OCI-LY7 (cell line): ENCODE results near the gene IGFLR1. TPM values are rescaled to one million over a fixed set of nuclear protein-coding genes. Genes with fewer than 3 reads are reported as not detected.

ENCODE experiments used
- BruUV-seq: library from RNA; stranded (reverse); fragments of 400-500 nt; replicated peaks from 2 replicates; lab custom pipeline; 2021; lab: Mats Ljungman, UMichigan
- CTCF ChIA-PET: fragments of 300-600 bp; sonication (Branson Sonifier 250); formaldehyde crosslinking; loops from one replicate; lab custom pipeline; 2022; ENCODE audit warnings: antibody characterized with exemption; ENCODE audit not compliant: unreplicated experiment; lab: Charles Lee
- POLR2A ChIA-PET: fragments of 300-600 bp; sonication (Branson Sonifier 250); formaldehyde crosslinking; loops from one replicate; lab custom pipeline; 2022; ENCODE audit warnings: antibody characterized with exemption; lab: Charles Lee
- DNase-seq: peaks from one replicate; pipeline ENCODE4 v3.0.0-alpha.2; 2015; ENCODE audit warnings: low spot score
- H2AFZ ChIP-seq: fragments of 200-600 bp; sonication (generic), shearing (Covaris generic); 2 replicates; pipeline ENCODE4 v1.6.1; 2014; ENCODE audit warnings: mild to moderate bottlenecking, antibody characterized with exemption, low read length, moderate library complexity
- H3K27ac ChIP-seq: fragments of 200-600 bp; sonication (generic); 2 replicates; pipeline ENCODE4 v1.5.1; 2014; ENCODE audit warnings: mixed run types, low read depth, mild to moderate bottlenecking, moderate library complexity, low read length, inconsistent platforms; ENCODE audit not compliant: poor library complexity, severe bottlenecking
- H3K36me3 ChIP-seq: fragments of 200-600 bp; sonication (generic); 2 replicates; pipeline ENCODE4 v1.6.1; 2014; ENCODE audit warnings: mild to moderate bottlenecking, antibody characterized with exemption, low read length, moderate library complexity, mixed read lengths; ENCODE audit not compliant: insufficient read depth
- H3K4me1 ChIP-seq: fragments of 200-600 bp; sonication (generic); 2 replicates; pipeline ENCODE4 v1.5.1; 2014; ENCODE audit warnings: mild to moderate bottlenecking, low read length; ENCODE audit not compliant: insufficient read depth, poor library complexity, severe bottlenecking
- H3K4me2 ChIP-seq: fragments of 200-600 bp; sonication (generic); 2 replicates; pipeline ENCODE4 v1.6.1; 2014; ENCODE audit warnings: mild to moderate bottlenecking, low read length
- H3K4me3 ChIP-seq: fragments of 200-600 bp; sonication (generic); 2 replicates; pipeline ENCODE4 v1.5.1; 2014; ENCODE audit warnings: mild to moderate bottlenecking, low read depth, low read length; ENCODE audit not compliant: poor library complexity, severe bottlenecking
- H3K79me2 ChIP-seq: fragments of 200-600 bp; sonication (generic); 2 replicates; pipeline ENCODE4 v1.6.1; 2016; ENCODE audit warnings: low read depth, mild to moderate bottlenecking, low read length, moderate library complexity, mixed read lengths; ENCODE audit not compliant: insufficient read depth
- H3K9me2 ChIP-seq: fragments of 200-600 bp; sonication (generic); 2 replicates; pipeline ENCODE4 v1.6.1; 2016; ENCODE audit warnings: mild to moderate bottlenecking, low read length, mixed read lengths; ENCODE audit not compliant: insufficient read depth
- H3K9me3 ChIP-seq: fragments of 200-600 bp; sonication (generic); 2 replicates; pipeline ENCODE4 v1.6.1; 2014; ENCODE audit warnings: mild to moderate bottlenecking, mixed run types, low read length, mixed read lengths
- H4K20me1 ChIP-seq: fragments of 200-600 bp; sonication (generic); 2 replicates; pipeline ENCODE4 v1.6.1; 2014; ENCODE audit warnings: mild to moderate bottlenecking, antibody characterized with exemption, low read length, moderate library complexity, mixed read lengths; ENCODE audit not compliant: insufficient read depth
- EZH2phosphoT487 ChIP-seq: fragments of 200-600 bp; sonication (generic); IDR thresholded peaks from 2 replicates; pipeline ENCODE4 v1.6.1; 2018; ENCODE audit warnings: low read depth, borderline replicate concordance, mild to moderate bottlenecking, mixed run types, antibody characterized with exemption, low read length, moderate library complexity, mixed read lengths
- intact Hi-C: fragments of 100-400 bp; cut with micrococcal nuclease; formaldehyde crosslinking; loops from one replicate; pipeline ENCODE4 v1.10.0; 2022; ENCODE audit not compliant: unreplicated experiment
- total RNA-seq, 2 experiments: library from RNA; depleted of rRNA in 1 of 2; stranded (reverse); fragments of >200 nt in 1 of 2; shearing (Covaris generic) in 1 of 2; gene quantifications; 2 replicates each; pipeline ENCODE4 v1.2.3, GENCODE V29; 2014 to 2022
- TF ChIP-seq, protein P1 (sequence below): fragments of 200-600 bp; sonication (generic); conservative IDR thresholded peaks from 2 replicates; pipeline ENCODE4 v1.5.1; 2014; ENCODE audit warnings: mild to moderate bottlenecking, antibody characterized with exemption, low read length, moderate library complexity, mixed read lengths

The IGFLR1 gene
- total RNA-seq, 2 experiments from 2014 or later, result 8.5 to 18.3 TPM

DNA sequence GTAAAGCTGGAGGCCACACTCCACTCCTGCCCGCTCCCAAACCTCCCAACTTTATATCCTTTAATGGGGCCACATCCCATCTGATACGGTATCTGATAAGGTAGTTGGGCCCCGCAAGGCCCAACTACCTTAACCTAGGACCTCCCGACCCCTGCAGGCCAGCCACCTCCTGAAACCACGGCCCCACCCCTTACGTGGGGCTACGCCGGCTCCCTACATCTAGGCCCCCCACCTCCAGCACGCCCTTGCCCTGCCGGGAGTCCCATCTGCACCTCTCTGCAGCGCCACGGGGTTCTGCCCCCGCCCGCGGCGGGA, 2.2 kb downstream of the IGFLR1 start:
- H3K36me3 ChIP-seq, result peaks cover 47% of the 10 kb centered on the region
- peak overlapping the region; percentile 69 for H3K4me3 ChIP-seq
- no peaks in the 10 kb centered on the region; the same call in 1 of the 2 replicates for H3K79me2 ChIP-seq
- TF ChIP-seq, protein P1, sequence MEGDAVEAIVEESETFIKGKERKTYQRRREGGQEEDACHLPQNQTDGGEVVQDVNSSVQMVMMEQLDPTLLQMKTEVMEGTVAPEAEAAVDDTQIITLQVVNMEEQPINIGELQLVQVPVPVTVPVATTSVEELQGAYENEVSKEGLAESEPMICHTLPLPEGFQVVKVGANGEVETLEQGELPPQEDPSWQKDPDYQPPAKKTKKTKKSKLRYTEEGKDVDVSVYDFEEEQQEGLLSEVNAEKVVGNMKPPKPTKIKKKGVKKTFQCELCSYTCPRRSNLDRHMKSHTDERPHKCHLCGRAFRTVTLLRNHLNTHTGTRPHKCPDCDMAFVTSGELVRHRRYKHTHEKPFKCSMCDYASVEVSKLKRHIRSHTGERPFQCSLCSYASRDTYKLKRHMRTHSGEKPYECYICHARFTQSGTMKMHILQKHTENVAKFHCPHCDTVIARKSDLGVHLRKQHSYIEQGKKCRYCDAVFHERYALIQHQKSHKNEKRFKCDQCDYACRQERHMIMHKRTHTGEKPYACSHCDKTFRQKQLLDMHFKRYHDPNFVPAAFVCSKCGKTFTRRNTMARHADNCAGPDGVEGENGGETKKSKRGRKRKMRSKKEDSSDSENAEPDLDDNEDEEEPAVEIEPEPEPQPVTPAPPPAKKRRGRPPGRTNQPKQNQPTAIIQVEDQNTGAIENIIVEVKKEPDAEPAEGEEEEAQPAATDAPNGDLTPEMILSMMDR, result no peak
- no peak for TF ChIP-seq EZH2phosphoT487
- intact Hi-C loops, result loop anchor here (1.0 to 10.0 kb wide), 4 partner anchors 23 to 1305 kb away; partner anchors contain the start of genes ARHGAP33, HCST and NFKBID
- BruUV-seq, result no TSS peak
- no peaks in the 10 kb centered on the region for H4K20me1 ChIP-seq
- no peaks in the 10 kb centered on the region for H3K9me3 ChIP-seq
- peaks cover 52% of the 10 kb centered on the region for H3K4me1 ChIP-seq
- no peak for DNase-seq
- ChIA-PET POLR2A (interaction anchor here (0.6 to 1.1 kb wide), 4 partner anchors 21 to 1109 kb away, joined by 3 to 7 read pairs (median 3); partner anchors contain the start of gene COX6B1), CTCF (no interaction called here)
- H3K9me2 ChIP-seq, result no peaks in the 10 kb centered on the region
- H3K4me2 ChIP-seq, result peak overlapping the region; percentile 84
- peak overlapping the region; percentile 86 for H3K27ac ChIP-seq
- peak overlapping the region; percentile 50; the same call in 1 of the 2 replicates for H2AFZ ChIP-seq

DNA sequence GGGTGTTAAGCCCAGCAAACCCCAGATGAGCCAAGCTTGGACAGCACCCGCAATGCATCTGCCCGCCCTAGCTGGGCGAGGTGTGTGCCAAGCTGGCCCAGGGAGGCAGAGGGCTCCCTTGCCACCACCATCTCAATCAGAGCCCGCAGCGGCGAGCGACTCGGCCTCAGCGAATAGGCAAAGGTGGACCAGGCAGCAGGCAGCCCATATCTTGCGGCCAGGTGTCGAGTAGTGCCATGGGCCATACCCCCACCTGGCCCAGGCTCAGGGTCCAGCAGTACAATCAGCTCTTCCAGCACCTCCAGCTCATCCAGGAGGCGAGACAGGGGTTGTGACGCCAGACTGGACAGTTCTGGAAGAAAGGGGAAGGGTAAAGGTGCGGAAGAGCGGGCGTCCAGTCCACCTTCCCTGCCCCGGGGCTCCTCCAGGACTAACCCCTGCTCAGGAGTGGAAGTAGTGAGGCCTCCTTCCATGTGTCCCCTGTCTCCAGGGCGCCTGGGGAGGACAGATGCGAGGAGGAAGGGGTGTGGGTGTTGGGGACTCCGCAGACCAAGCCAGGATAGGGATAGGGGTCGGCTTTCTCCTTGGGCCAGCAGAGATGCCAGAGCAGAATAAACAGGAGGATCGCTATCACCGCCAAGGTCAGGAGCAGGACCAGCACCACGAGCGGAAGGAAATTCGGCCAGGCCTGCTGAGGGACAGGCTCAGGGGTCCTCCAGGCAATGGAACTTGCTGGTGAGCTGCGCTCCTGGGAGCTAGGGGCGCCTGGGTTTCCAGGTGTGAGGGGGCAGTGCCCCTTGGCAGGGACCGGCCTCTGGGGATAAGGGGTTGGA, 2.8 kb downstream of the IGFLR1 start:
- TF ChIP-seq EZH2phosphoT487, result no peak
- TF ChIP-seq, protein P1, result no peak

DNA sequence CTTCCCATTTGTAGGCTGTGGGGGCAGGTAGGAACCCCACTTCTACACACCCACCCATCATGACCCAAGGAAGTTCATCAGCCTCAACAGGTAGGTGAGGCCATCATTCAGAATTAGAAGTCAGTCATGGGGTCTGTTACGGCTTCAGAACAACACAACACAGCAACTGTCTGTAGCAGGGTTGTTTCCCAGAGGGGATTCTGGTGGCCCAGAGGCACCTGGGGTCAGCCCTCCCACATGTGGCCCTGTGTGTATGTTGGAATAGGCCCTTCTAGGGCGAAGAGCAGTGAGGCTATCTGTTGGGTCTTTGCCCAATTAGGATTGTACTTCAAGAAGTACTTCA, 3.4 kb downstream of the IGFLR1 start:
- H3K4me3 ChIP-seq, result no peak overlapping the region
- H4K20me1 ChIP-seq, result no peaks in the 10 kb centered on the region
- no peaks in the 10 kb centered on the region for H3K9me2 ChIP-seq
- no peak overlapping the region for H3K27ac ChIP-seq
- peaks cover 46% of the 10 kb centered on the region for H3K4me1 ChIP-seq
- TF ChIP-seq, protein P1, result no peak
- no peak for TF ChIP-seq EZH2phosphoT487
- no peak for DNase-seq
- ChIA-PET CTCF (no interaction called here), POLR2A (no interaction called here)
- no TSS peak for BruUV-seq
- H3K9me3 ChIP-seq, result no peaks in the 10 kb centered on the region
- peaks cover 58% of the 10 kb centered on the region for H3K36me3 ChIP-seq
- H3K4me2 ChIP-seq, result no peak overlapping the region
- H3K79me2 ChIP-seq, result no peaks in the 10 kb centered on the region; the same call in 1 of the 2 replicates
- intact Hi-C loops, result no loop called here
- no peak overlapping the region for H2AFZ ChIP-seq

More for the DNA sequence above, 2.8 kb downstream of the IGFLR1 start:
- intact Hi-C loops, result loop anchor here (1.0 to 10.0 kb wide), 4 partner anchors 22 to 1305 kb away; partner anchors contain the start of genes ARHGAP33, HCST and NFKBID
- Histone ChIP-seq H3K9me2 (no peaks in the 10 kb centered on the region), H3K36me3 (peaks cover 53% of the 10 kb centered on the region), H3K27ac (no peak overlapping the region), H4K20me1 (no peaks in the 10 kb centered on the region), H3K9me3 (no peaks in the 10 kb centered on the region), H3K4me1 (peaks cover 52% of the 10 kb centered on the region), H3K4me3 (peak overlapping the region; percentile 69), H2AFZ (no peak overlapping the region), H3K79me2 (no peaks in the 10 kb centered on the region; the same call in 1 of the 2 replicates), H3K4me2 (peak overlapping the region; percentile 84)
- ChIA-PET CTCF (no interaction called here), POLR2A (interaction anchor here (0.6 kb wide), 1 partner anchor 1108 kb away, joined by 3 read pairs; no protein-coding TSS in a partner anchor)
- DNase-seq, result no peak
- no TSS peak for BruUV-seq
